H1 (cell line): ENCODE measurements around the gene PLCH2. TPM values are rescaled to one million over a fixed set of nuclear protein-coding genes. Genes with fewer than 3 reads are reported as not detected.

Source experiments
- polyA plus RNA-seq, 7 experiments: library from polyadenylated mRNA; depleted of rRNA in 3 of 7; stranded (reverse) in 5 of 7; unstranded in 2 of 7; fragments of >200 nt in 5 of 7; fragments of 200-250 nt in 2 of 7; gene quantifications; 1 replicate in 5 of 7; 2 replicates in 1 of 7; 4 replicates in 1 of 7; pipeline versions ENCODE4 v1.2.1 to v1.2.3, GENCODE V29; 2011 to 2013; ENCODE audit warnings: missing spikeins in 2 of 7, mixed read lengths in 2 of 7
- total RNA-seq: library from RNA; stranded (reverse); fragmentation: NEBNext Ultra II Directional; extraction: Animal tissue kit (Norgen Biotek cat#: 25700); gene quantifications from 2 replicates; pipeline ENCODE4 v1.2.1, GENCODE V29; 2021

The PLCH2 gene
- total and polyA plus RNA-seq, 2 of the 8 experiments (the other 6 are each of a cell fraction or from before 2014, with no cell fraction given) = 0.14 to 0.19 TPM

Other genes starting within 250 kb of the PLCH2 start
- gene SKI, start 248.0 kb upstream of the PLCH2 start, total RNA-seq = 80.2 and 87.6 TPM in 2 replicates
- gene SKI, start 248.0 kb upstream of the PLCH2 start, polyA plus RNA-seq (2011; rRNA removed) = 8.3 and 14.5 TPM in 2 replicates
- 9.1 and 10.5 TPM in 2 replicates for gene MORN1, start 84.7 kb upstream of the PLCH2 start, total RNA-seq
- gene MORN1, start 84.7 kb upstream of the PLCH2 start, polyA plus RNA-seq (2011; rRNA removed) = 5.0 and 7.6 TPM in 2 replicates
- gene RER1, start 84.4 kb upstream of the PLCH2 start, total RNA-seq = 92.0 and 102 TPM in 2 replicates
- gene RER1, start 84.4 kb upstream of the PLCH2 start, polyA plus RNA-seq (2011; rRNA removed) = 120 and 134 TPM in 2 replicates
- gene PEX10, start 63.7 kb upstream of the PLCH2 start, total RNA-seq = 24.3 and 24.7 TPM in 2 replicates
- gene PEX10, start 63.7 kb upstream of the PLCH2 start, polyA plus RNA-seq (2011; rRNA removed) = 26.9 and 37.3 TPM in 2 replicates
- 29.7 and 35.4 TPM in 2 replicates for gene PANK4, start 50.3 kb downstream of the PLCH2 start, total RNA-seq
- 20.1 and 24.4 TPM in 2 replicates for gene PANK4, start 50.3 kb downstream of the PLCH2 start, polyA plus RNA-seq (2011; rRNA removed)
- gene HES5, start 54.0 kb downstream of the PLCH2 start, total RNA-seq = 0.22 and 0.25 TPM in 2 replicates
- 0.08 TPM in 1 of 2 replicates, not detected in the other for gene HES5, start 54.0 kb downstream of the PLCH2 start, polyA plus RNA-seq (2011; rRNA removed)
- 0.50 and 0.65 TPM in 2 replicates for gene TNFRSF14, start 80.1 kb downstream of the PLCH2 start, total RNA-seq
- 0.13 and 0.36 TPM in 2 replicates for gene TNFRSF14, start 80.1 kb downstream of the PLCH2 start, polyA plus RNA-seq (2011; rRNA removed)
- 44.4 and 46.0 TPM in 2 replicates for gene PRXL2B, start 110.5 kb downstream of the PLCH2 start, total RNA-seq
- 35.3 and 54.6 TPM in 2 replicates for gene PRXL2B, start 110.5 kb downstream of the PLCH2 start, polyA plus RNA-seq (2011; rRNA removed)
- gene MMEL1, start 156.7 kb downstream of the PLCH2 start, total RNA-seq = 0.91 TPM in 1 of 2 replicates, not detected in the other
- gene MMEL1, start 156.7 kb downstream of the PLCH2 start, polyA plus RNA-seq (2011; rRNA removed) = 1.7 and 4.0 TPM in 2 replicates